Stimulated activated CD4-positive, alpha-beta T cell treated with anti-CD3 and anti-CD28 coated beads, Interleukin-4, amount 100 ng/mL, for 24 hours (primary cell): ENCODE results near the gene AKT3.
A peak's percentile ranks its signal among the peaks of the same experiment; 100 is the strongest.
"Not testable (repeated sequence)": the region's sequence is repeated elsewhere in the genome, so short reads cannot be mapped to it uniquely, and the experiment has no call there.

ENCODE experiments used
- DNase-seq: peaks from one replicate; pipeline ENCODE4 v3.0.0-alpha.2; 2020

Gene AKT3

GRCh38 chr1:243680860-243681259 lies 169.2 kb downstream of the AKT3 start:
- no peak for DNase-seq

DNA sequence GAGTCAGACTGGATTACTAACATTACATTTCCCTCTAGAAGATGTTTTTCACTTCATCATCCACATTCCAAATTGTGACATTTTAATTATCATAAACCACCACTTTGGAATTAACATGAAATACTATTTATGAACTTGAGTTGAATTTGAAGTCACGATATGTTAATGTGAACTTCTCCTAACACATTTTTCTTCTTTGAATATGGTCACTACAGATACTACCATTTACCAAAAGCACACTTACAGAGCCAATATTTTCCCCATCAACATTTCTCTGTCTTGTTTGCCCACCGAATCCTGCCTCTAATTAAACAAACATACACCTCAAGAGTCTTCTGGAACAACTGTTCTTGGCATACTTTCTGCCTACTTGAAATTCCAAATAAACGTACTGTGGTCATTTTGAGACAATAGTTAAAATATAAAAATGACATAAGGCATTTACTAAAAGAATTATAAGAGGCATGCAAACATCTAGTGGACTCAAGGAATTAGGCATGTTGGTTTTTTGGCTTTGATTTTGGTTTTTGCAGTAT lies 177.4 kb downstream of the AKT3 start:
- DNase-seq, result no peak

GRCh38 chr1:243667591-243667990 lies 182.5 kb downstream of the AKT3 start:
- DNase-seq, result no peak

DNA sequence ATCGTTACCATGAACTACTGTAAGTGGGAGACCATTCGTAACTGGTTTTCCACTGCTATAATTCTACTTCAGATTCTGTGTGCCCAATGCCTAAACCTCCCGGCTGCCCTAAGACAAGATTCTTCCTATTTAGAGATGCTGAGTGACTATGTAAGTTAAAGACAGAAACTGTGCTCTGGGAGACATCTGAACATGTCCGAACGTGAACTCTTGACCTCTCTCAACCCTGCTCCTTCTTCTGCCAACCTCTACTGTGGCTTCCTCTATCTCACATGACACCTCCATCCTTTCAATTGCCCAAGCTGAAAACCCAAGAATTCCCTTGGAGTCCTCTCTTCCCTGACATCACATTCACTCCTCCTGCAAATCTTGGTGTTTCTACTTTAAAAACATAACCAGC lies 182.9 kb downstream of the AKT3 start:
- DNase-seq, result no peak

DNA sequence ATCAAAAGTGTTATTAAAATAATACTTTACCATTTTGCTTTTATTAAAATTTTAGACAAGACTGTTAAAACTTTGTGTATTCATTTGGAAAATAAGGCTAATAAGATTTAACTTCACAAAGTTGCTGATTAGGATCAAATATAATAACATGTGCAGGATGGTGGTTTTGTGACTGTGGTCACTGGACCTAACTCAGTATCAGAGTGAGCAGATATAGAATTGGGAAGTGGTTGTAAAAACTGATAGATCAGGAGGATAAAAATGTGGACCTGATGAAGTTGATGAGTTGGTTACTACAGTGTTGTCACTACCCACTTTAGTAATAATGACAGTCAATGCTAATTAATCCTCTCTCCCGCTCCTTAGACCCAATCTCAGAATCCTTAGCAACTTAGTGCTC lies 186.4 kb downstream of the AKT3 start:
- DNase-seq, result no peak

DNA sequence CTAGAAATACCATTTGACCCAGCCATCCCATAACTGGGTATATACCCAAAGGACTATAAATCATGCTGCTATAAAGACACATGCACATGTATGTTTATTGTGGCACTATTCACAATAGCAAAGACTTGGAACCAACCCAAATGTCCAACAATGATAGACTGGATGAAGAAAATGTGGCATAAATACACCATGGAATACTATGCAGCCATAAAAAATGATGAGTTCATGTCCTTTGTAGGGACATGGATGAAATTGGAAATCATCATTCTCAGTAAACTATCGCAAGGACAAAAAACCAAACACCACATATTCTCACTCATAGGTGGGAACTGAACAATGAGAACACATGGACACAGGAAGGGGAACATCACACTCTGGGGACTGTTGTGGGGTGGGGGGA lies 187.9 kb downstream of the AKT3 start:
- not testable (repeated sequence) for DNase-seq

DNA sequence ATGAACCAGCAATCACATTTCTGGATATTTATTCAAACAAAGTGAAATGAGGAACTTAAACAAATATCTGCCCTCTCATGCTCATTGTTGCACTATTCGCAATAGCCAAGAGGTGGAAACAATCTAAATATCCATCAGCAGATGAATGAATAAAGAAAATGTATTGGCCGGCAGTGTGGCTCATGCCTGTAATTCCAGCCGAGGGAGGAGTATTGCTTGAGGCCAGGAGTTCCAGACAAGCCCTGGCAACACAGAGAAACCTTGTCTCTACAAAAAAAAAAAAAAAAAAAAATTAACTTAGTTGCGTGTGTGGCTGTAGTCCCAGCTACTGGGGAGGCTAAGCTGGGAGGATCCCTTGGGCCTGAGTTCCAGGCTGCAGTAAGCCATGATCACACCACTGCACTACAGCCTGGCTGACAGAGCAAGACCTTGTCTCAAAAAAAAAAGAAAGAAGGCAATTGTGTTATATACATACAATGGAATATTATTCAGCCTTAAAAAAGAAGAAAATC lies 191.4 kb downstream of the AKT3 start:
- DNase-seq, result no peak

GRCh38 chr1:243657793-243658192 lies 192.2 kb downstream of the AKT3 start:
- DNase-seq, result no peak

- not testable (repeated sequence) for DNase-seq
Observed at GRCh38 chr1:243649530-243649929, 200.5 kb downstream of the AKT3 start.

GRCh38 chr1:243646841-243647240 lies 203.2 kb downstream of the AKT3 start:
- no peak for DNase-seq

- no peak for DNase-seq
Observed at GRCh38 chr1:243645281-243645680, 204.8 kb downstream of the AKT3 start.

DNA sequence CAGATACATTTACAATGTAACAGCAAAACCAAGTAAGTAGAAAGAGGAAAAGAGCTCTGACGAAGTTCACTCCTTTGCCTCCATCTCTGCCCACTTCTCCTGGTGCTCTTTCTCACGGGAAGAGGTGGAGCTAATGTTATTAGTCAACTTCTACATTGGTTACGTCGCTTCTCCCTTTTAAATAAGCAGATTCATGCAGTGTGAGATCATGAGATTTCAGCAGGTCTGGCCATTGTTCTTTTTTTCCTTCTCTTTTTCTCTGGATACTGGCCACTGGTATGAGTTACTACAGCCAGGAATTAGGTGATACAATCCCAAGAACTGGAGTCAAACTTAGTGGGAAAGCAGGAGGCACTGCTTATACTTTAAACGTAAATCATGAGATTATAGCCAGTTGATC lies 207.1 kb downstream of the AKT3 start:
- DNase-seq, result no peak

DNA sequence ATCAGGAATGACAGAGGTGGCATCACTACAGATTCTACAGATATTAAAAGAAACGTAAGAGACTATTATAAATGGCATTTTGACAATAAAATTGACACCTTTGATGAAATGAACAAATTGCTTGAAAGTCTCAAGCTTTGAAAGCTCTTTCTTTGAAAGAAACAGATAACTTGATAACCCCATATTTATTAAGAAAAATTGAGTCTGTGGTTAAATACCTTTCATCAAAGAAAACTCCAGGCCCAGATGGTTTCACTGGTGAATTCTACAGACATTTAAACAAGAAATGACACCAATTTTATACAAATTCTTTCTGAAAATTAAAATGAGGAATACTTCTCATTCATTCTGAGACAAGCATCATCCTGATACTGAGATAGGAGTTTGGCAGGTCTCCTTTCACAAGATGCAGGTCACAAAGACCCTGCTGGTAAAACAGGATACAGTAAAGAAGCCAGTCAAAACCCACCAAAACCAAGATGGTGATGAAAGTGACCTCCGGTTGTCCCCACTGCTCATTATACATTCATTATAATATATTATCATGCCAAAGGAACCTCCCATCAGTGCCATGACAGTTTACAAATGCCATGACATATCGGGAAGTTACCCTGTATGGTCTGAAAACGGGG lies 210.9 kb downstream of the AKT3 start:
- no peak for DNase-seq

GRCh38 chr1:243638186-243638585 lies 211.9 kb downstream of the AKT3 start:
- DNase-seq, result no peak

DNA sequence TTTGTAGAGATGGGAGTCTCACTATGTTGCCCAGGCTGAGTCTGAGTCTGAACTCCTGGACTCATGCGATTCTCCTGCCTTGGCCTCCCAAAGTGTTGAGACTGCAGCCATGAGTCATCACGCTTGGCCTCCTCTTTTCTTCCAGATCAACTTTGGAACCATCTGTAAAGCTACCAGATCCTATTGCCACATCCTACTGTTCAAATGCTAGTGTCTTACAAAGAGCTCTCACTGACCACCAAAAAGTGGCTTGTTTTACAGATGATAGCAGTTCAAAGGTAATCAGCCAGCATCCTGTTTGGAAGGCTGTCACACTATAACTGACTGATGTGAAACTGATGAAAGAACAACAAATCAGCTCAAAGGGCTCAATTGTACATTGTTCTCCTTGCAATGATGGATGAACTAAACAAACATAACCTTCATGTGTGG lies 221.6 kb downstream of the AKT3 start:
- no peak for DNase-seq

GRCh38 chr1:243623841-243624240 lies 226.2 kb downstream of the AKT3 start:
- DNase-seq, result no peak

- no peak for DNase-seq
Observed at GRCh38 chr1:243621973-243622372, 228.1 kb downstream of the AKT3 start.

- DNase-seq, result peak; percentile 35
Observed at GRCh38 chr1:243620096-243620495, 229.9 kb downstream of the AKT3 start.

GRCh38 chr1:243609698-243610097 lies 240.3 kb downstream of the AKT3 start:
- DNase-seq, result no peak

DNA sequence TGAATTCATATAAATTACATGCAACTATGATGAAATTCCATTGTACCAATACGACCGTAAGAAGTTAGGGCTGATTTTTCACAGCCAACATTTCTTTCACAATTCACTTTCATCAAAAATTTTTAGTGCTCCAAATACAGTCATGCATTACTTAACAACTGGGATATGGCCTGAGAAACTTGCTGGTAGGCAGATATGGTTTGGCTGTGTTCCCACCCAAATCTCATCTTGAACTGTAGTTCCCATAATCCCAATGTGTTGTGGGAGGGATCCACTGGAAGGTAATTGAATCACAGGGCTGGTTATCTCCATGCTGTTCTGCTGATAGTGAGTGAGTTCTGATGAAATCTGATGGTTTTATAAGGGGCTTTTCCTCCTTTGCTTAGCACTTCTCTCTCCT lies 244.4 kb downstream of the AKT3 start:
- no peak for DNase-seq

DNA sequence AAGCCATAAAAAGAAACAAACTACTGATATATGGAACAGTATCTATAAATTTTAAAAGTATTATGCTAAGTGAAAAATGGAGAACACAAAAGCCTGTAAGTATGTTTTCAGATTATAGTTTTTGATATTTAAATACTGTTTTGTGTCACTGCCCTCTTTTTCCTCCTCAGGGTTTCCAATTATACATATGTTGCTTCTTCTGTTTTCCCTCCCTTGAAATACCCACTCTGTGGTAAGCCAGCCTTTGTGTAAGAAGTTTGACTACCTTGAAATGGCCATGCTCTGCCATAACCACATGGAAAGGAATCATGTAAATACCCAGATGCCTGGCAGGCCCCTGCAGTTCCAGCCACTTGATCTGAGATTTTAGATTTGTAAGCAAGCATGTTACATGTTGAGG lies 248.3 kb downstream of the AKT3 start:
- DNase-seq, result no peak

- peak; percentile 20 for DNase-seq
Observed at GRCh38 chr1:243598433-243598832, 251.6 kb downstream of the AKT3 start.

DNA sequence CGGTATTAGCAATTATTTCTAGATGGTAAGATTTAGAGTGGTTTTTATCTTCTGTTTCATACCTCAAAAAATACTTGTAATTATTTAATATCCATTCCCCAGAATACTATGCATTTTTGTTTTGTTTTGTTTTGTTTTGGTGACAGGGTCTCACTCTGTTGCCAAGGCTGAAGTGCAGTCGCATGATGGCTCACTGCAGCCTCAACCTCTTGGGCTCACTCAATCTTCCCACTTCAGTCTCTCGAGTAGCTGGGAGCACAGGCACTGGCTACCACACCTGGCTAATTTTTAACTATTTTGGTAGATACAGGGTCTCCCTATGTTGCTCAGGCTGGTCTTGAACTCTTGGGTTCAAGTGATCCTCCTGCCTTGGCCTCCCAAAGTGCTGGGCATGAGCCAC lies 252.7 kb downstream of the AKT3 start:
- DNase-seq, result no peak

DNA sequence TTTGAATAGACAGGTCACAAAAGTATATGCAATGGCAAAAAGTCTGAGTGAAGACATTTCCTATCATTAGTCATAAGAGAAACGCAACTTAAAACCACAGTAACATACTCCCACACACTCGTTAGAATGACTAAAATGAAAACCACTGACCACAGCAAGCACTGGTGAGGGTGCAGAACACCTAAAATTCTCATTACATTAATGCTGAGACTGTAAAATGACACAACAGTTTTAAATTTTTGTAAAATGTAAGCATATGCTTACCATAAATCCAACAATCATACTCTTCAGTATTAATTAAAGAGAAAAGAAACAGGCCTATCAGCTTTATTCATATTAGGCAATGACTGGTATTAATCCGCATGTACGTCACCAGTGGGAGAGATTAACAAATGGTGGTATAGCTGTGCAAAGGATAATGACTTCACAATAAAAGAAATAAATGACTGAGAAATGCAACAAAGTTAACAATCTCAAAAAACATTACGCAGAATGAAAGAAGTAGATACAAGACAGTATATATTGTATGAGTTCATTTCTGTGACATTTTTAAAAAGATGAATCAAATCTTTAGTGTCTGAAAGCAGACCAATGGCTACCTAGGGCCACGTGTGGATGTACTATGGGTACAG lies 253.5 kb downstream of the AKT3 start:
- DNase-seq, result peak; percentile 48
